ENCODE results near the gene PRAMEF15.
A peak's percentile ranks its signal among the peaks of the same experiment; 100 is the strongest.
"Not testable (repeated sequence)": the region's sequence is repeated elsewhere in the genome, so short reads cannot be mapped to it uniquely, and the experiment has no call there.

PRAMEF15 gene

GRCh38 chr1:13356774-13357173, 41.4 kb downstream of the PRAMEF15 start:
- not testable (repeated sequence) for H2AFZ ChIP-seq (ENCODE audit: low read length); H3K36me3 ChIP-seq (ENCODE audit: insufficient read depth, low read length); H3K79me2 ChIP-seq (ENCODE audit: insufficient read depth, low read length); H3K27me3 ChIP-seq (ENCODE audit: insufficient read depth, low read length, poor library complexity, severe bottlenecking); H3K9me3 ChIP-seq (ENCODE audit: insufficient read depth, low read depth, low read length); H3K9me2 ChIP-seq (replicated peaks; ENCODE audit: low read depth, low read length); H3K9ac ChIP-seq (ENCODE audit: low read depth, low read length, poor library complexity, severe bottlenecking); H3K4me3 ChIP-seq (ENCODE audit: low read length, poor library complexity, severe bottlenecking); H3K4me1 ChIP-seq (ENCODE audit: insufficient read depth, low read length, poor library complexity, severe bottlenecking); H3K4me2 ChIP-seq (ENCODE audit: low read depth, low read length, poor library complexity, severe bottlenecking); H4K20me1 ChIP-seq (ENCODE audit: insufficient read depth, low read length, poor library complexity, severe bottlenecking); H3F3A ChIP-seq (ENCODE audit: low read depth)
- TF ChIP-seq, protein P1, sequence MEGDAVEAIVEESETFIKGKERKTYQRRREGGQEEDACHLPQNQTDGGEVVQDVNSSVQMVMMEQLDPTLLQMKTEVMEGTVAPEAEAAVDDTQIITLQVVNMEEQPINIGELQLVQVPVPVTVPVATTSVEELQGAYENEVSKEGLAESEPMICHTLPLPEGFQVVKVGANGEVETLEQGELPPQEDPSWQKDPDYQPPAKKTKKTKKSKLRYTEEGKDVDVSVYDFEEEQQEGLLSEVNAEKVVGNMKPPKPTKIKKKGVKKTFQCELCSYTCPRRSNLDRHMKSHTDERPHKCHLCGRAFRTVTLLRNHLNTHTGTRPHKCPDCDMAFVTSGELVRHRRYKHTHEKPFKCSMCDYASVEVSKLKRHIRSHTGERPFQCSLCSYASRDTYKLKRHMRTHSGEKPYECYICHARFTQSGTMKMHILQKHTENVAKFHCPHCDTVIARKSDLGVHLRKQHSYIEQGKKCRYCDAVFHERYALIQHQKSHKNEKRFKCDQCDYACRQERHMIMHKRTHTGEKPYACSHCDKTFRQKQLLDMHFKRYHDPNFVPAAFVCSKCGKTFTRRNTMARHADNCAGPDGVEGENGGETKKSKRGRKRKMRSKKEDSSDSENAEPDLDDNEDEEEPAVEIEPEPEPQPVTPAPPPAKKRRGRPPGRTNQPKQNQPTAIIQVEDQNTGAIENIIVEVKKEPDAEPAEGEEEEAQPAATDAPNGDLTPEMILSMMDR (conservative IDR thresholded peaks at IDR 0.05; ENCODE audit: low read length) = peak; percentile 57

- not testable (repeated sequence) for H4K20me1 ChIP-seq (ENCODE audit: insufficient read depth, low read length, poor library complexity, severe bottlenecking); H3K9me3 ChIP-seq (ENCODE audit: insufficient read depth, low read depth, low read length); H3K79me2 ChIP-seq (ENCODE audit: insufficient read depth, low read length); H3K36me3 ChIP-seq (ENCODE audit: insufficient read depth, low read length); H3K27me3 ChIP-seq (ENCODE audit: insufficient read depth, low read length, poor library complexity, severe bottlenecking); H3K9ac ChIP-seq (ENCODE audit: low read depth, low read length, poor library complexity, severe bottlenecking); H3K4me3 ChIP-seq (ENCODE audit: low read length, poor library complexity, severe bottlenecking); H3K4me2 ChIP-seq (ENCODE audit: low read depth, low read length, poor library complexity, severe bottlenecking); H3K9me2 ChIP-seq (replicated peaks; ENCODE audit: low read depth, low read length); H3F3A ChIP-seq (ENCODE audit: low read depth); H3K4me1 ChIP-seq (ENCODE audit: insufficient read depth, low read length, poor library complexity, severe bottlenecking); H2AFZ ChIP-seq (ENCODE audit: low read length)
Measured at GRCh38 chr1:13362364-13362763, 47.0 kb downstream of the PRAMEF15 start.

DNA sequence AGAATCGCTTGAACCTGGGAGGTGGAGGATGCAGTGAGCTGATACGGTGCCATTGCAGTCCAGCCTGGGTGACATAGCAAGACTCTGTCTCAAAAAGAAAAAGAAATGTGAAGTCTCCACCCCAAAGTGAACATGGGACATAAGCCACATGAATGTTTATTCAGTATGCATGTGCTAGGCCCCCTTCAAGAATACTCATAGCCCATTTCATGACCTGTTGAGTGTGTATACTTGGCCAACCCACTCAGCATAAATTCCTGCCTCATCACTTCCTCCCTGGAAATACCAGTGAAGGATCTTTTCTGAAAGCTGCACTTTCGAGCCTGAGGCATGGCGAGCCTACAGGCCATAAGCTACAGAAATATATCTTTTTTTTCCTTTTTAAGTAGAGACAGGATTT, 49.5 kb downstream of the PRAMEF15 start:
- H3K79me2 ChIP-seq (ENCODE audit: insufficient read depth, low read length); H3K9ac ChIP-seq (ENCODE audit: low read depth, low read length, poor library complexity, severe bottlenecking); H3K4me3 ChIP-seq (ENCODE audit: low read length, poor library complexity, severe bottlenecking); H3K36me3 ChIP-seq (ENCODE audit: insufficient read depth, low read length); H2AFZ ChIP-seq (ENCODE audit: low read length); H3K4me1 ChIP-seq (ENCODE audit: insufficient read depth, low read length, poor library complexity, severe bottlenecking); H3K9me2 ChIP-seq (replicated peaks; ENCODE audit: low read depth, low read length); H3K9me3 ChIP-seq (ENCODE audit: insufficient read depth, low read depth, low read length); H3K4me2 ChIP-seq (ENCODE audit: low read depth, low read length, poor library complexity, severe bottlenecking); H3K27me3 ChIP-seq (ENCODE audit: insufficient read depth, low read length, poor library complexity, severe bottlenecking); H3F3A ChIP-seq (ENCODE audit: low read depth); H4K20me1 ChIP-seq (ENCODE audit: insufficient read depth, low read length, poor library complexity, severe bottlenecking): not testable (repeated sequence)

- H4K20me1 ChIP-seq (ENCODE audit: insufficient read depth, low read length, poor library complexity, severe bottlenecking); H3K4me3 ChIP-seq (ENCODE audit: low read length, poor library complexity, severe bottlenecking); H3K9me3 ChIP-seq (ENCODE audit: insufficient read depth, low read depth, low read length); H3K4me2 ChIP-seq (ENCODE audit: low read depth, low read length, poor library complexity, severe bottlenecking); H3K36me3 ChIP-seq (ENCODE audit: insufficient read depth, low read length); H2AFZ ChIP-seq (ENCODE audit: low read length); H3K27me3 ChIP-seq (ENCODE audit: insufficient read depth, low read length, poor library complexity, severe bottlenecking); H3K4me1 ChIP-seq (ENCODE audit: insufficient read depth, low read length, poor library complexity, severe bottlenecking); H3F3A ChIP-seq (ENCODE audit: low read depth); H3K9ac ChIP-seq (ENCODE audit: low read depth, low read length, poor library complexity, severe bottlenecking); H3K9me2 ChIP-seq (replicated peaks; ENCODE audit: low read depth, low read length); H3K79me2 ChIP-seq (ENCODE audit: insufficient read depth, low read length): not testable (repeated sequence)
Measured at GRCh38 chr1:13366536-13366935, 51.2 kb downstream of the PRAMEF15 start.

GRCh38 chr1:13368544-13368943, 53.2 kb downstream of the PRAMEF15 start:
- H3K36me3 ChIP-seq (ENCODE audit: insufficient read depth, low read length); H3K9me2 ChIP-seq (replicated peaks; ENCODE audit: low read depth, low read length); H3K4me3 ChIP-seq (ENCODE audit: low read length, poor library complexity, severe bottlenecking); H4K20me1 ChIP-seq (ENCODE audit: insufficient read depth, low read length, poor library complexity, severe bottlenecking); H3K79me2 ChIP-seq (ENCODE audit: insufficient read depth, low read length); H3K4me2 ChIP-seq (ENCODE audit: low read depth, low read length, poor library complexity, severe bottlenecking); H3K27me3 ChIP-seq (ENCODE audit: insufficient read depth, low read length, poor library complexity, severe bottlenecking); H3K4me1 ChIP-seq (ENCODE audit: insufficient read depth, low read length, poor library complexity, severe bottlenecking); H3F3A ChIP-seq (ENCODE audit: low read depth); H2AFZ ChIP-seq (ENCODE audit: low read length); H3K9ac ChIP-seq (ENCODE audit: low read depth, low read length, poor library complexity, severe bottlenecking); H3K9me3 ChIP-seq (ENCODE audit: insufficient read depth, low read depth, low read length): not testable (repeated sequence)
- TF ChIP-seq, protein P1 (conservative IDR thresholded peaks at IDR 0.05; ENCODE audit: low read length) = peak; percentile 53

Measured in Loucy (cell line).